Progenitor cell of endocrine pancreas (in vitro differentiated cells): ENCODE results near the gene ATG9A. TPM values are rescaled to one million over a fixed set of nuclear protein-coding genes. Genes with fewer than 3 reads are reported as not detected.

Experiments used
- DNase-seq: peaks from one replicate; pipeline ENCODE4 v3.0.0; 2021; ENCODE audit warnings: low spot score; ENCODE audit not compliant: unreplicated experiment
- H3K27ac Mint-ChIP-seq: 2 replicates; pipeline ENCODE4 v1.8.0; 2021; ENCODE audit warnings: mild to moderate bottlenecking, moderate library complexity, mixed read lengths
- H3K27me3 Mint-ChIP-seq: 2 replicates; pipeline ENCODE4 v1.8.0; 2021; ENCODE audit warnings: mixed read lengths
- H3K36me3 Mint-ChIP-seq: 2 replicates; pipeline ENCODE4 v1.8.0; 2022; ENCODE audit warnings: mixed read lengths; ENCODE audit not compliant: insufficient read depth
- H3K4me1 Mint-ChIP-seq: 2 replicates; pipeline ENCODE4 v1.8.0; 2021; ENCODE audit warnings: low read depth, mixed read lengths
- H3K4me3 Mint-ChIP-seq: 2 replicates; pipeline ENCODE4 v1.8.0; 2021; ENCODE audit warnings: low read depth, mild to moderate bottlenecking, moderate library complexity, mixed read lengths
- H3K9me3 Mint-ChIP-seq: 2 replicates; pipeline ENCODE4 v1.8.0; 2021; ENCODE audit warnings: low read depth, mixed read lengths
- total RNA-seq: library from RNA; stranded (reverse); gene quantifications from 2 replicates; pipeline ENCODE4 v1.2.1, GENCODE V29; 2021
- TF ChIP-seq, protein P1 (sequence below): fragments of 200-600 bp; sonication (generic); IDR thresholded peaks from one replicate; pipeline ENCODE4 v1.5.0; 2021; ENCODE audit warnings: antibody characterized with exemption, mild to moderate bottlenecking; ENCODE audit not compliant: unreplicated experiment

ATG9A gene
- total RNA-seq, 1 donor from 2014 or later: 43.6 TPM

GRCh38 chr2:219210886-219211362, 18.5 kb downstream of the ATG9A start:
- Mint-ChIP-seq H3K4me3 (no peak overlapping the region), H3K9me3 (no peaks in the 10 kb centered on the region)
- DNase-seq: no peak

DNA sequence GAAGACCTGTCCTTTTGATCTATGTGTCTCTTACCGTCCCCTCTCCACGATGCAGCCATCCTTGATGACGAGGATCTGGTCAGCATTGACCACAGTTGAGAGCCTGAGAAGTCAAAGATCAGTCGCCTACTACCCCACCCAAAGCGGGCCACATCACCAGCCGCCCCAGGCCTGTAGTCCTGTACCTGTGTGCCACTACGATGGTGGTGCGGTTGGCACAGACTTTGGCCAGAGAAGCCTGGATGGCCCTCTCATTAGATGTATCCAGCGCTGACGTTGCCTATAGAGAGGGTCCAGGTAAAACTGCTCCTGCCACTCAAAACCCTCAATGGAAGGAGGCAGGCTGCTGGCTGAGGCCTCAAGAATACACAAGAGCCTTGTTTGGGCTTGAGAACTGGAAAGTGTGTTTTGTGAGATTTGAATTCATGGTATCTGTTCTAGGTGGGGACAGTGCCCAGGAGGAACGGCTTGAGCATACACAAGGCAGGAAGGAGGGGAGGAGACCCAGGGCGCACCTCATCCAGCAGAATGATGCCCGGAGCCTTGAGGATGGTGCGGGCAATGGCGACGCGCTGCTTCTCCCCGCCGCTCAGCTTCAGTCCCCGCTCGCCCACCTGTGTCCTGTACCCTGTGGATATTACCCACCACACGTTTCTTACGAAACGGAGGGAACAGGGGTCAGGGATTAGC, 19.1 kb downstream of the ATG9A start:
- no peak overlapping the region for H3K27ac Mint-ChIP-seq
- peaks cover 11% of the 10 kb centered on the region for H3K4me1 Mint-ChIP-seq
- DNase-seq: no peak
- H3K36me3 Mint-ChIP-seq: peaks cover 17% of the 10 kb centered on the region
- H3K4me3 Mint-ChIP-seq: no peak overlapping the region
- H3K27me3 Mint-ChIP-seq: no peaks in the 10 kb centered on the region
- no peaks in the 10 kb centered on the region for H3K9me3 Mint-ChIP-seq
- TF ChIP-seq, protein P1, sequence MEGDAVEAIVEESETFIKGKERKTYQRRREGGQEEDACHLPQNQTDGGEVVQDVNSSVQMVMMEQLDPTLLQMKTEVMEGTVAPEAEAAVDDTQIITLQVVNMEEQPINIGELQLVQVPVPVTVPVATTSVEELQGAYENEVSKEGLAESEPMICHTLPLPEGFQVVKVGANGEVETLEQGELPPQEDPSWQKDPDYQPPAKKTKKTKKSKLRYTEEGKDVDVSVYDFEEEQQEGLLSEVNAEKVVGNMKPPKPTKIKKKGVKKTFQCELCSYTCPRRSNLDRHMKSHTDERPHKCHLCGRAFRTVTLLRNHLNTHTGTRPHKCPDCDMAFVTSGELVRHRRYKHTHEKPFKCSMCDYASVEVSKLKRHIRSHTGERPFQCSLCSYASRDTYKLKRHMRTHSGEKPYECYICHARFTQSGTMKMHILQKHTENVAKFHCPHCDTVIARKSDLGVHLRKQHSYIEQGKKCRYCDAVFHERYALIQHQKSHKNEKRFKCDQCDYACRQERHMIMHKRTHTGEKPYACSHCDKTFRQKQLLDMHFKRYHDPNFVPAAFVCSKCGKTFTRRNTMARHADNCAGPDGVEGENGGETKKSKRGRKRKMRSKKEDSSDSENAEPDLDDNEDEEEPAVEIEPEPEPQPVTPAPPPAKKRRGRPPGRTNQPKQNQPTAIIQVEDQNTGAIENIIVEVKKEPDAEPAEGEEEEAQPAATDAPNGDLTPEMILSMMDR: no peak

More at GRCh38 chr2:219210886-219211362, 18.5 kb downstream of the ATG9A start:
- H3K27ac Mint-ChIP-seq: peak overlapping the region; percentile 57
- H3K36me3 Mint-ChIP-seq: peaks cover 17% of the 10 kb centered on the region
- H3K27me3 Mint-ChIP-seq: no peaks in the 10 kb centered on the region
- TF ChIP-seq, protein P1: no peak
- peaks cover 11% of the 10 kb centered on the region for H3K4me1 Mint-ChIP-seq

DNA sequence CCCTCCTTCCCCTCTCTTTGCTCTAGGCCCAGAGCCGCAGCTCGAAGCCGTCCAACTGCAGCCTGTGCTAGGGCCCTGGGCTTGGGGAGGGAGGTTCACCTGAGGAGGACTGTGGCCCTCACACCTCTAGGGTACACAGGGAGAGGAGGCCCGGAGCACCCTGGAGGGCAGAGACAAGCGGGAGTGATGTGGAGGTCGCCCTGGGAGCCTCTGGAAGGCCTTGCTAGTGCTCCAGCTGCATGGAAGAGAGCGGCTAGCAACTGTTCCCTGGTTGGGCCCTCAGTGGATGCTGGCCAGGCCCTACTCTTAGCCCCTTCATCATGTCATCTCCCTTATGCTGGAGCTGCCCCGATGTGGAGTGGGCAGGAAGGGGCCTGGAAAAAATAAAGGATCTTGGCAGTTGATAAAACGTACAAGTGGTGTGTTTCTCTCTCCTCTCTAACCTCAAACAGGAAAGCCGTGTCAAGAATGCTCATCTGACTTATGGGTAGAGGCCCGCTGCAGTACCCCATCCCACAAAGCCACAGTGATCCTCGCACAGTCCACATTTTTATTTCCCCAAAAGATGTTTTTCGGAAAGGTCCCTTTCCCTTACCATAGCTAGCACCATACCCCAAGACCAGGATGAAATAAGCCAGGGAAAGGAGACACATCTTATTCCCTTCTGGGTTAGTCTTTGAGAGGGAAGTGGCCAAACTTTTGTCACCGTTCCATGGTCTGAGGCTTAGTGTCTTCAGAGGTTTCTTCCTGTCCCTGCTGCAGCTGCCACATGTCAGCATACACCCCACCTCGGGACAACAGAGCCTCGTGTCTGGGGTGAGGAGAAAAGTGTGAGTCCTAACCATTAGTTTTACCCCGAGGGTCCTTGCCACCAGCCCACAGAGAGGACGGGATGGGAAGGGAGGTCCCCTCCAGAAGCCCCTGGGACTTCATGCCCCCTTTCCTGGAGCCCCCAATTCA, 19.9 kb downstream of the ATG9A start:
- Mint-ChIP-seq H3K9me3 (no peaks in the 10 kb centered on the region), H3K36me3 (peaks cover 17% of the 10 kb centered on the region), H3K4me1 (peaks cover 11% of the 10 kb centered on the region), H3K4me3 (no peak overlapping the region), H3K27ac (no peak overlapping the region), H3K27me3 (no peaks in the 10 kb centered on the region)
- DNase-seq: no peak
- TF ChIP-seq, protein P1: no peak

DNA sequence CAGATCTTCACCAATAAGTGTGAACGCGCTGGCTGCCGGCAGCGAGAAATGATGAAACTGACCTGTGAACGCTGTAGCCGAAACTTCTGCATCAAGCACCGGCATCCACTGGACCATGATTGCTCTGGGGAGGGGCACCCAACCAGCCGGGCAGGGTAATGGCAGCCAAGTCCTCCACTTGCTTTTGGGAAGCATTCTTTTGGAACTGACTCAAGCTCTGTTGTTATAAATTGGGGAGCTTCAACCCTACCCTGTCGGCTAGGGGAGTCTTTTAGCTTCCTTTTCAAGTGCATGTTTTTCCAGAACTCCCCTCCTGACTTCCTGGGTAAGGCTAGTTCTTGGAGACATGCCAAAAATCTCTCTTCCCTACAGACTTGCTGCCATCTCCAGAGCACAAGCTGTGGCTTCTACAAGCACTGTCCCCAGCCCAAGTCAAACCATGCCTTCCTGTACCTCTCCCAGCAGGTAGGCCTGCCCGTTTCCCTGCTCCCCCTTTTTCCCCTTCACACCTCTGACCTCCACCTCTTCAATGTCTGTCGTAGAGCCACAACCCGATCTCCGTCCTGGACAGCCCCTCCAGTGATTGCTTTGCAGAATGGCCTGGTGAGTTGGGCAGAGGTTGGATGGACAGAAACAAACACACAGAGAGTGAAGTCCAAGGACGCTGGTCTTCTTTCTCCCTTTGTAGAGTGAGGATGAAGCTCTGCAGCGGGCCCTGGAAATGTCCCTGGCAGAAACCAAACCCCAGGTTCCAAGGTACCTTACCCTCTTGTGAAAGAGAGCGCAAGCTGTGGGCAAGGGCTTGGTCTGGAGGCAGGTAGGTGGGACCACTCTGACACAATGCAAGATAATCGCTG, 21.3 kb downstream of the ATG9A start:
- H3K9me3 Mint-ChIP-seq: no peaks in the 10 kb centered on the region
- H3K27ac Mint-ChIP-seq: peak overlapping the region; percentile 22
- TF ChIP-seq, protein P1: no peak
- H3K27me3 Mint-ChIP-seq: peaks cover 4% of the 10 kb centered on the region
- no peak for DNase-seq
- H3K4me1 Mint-ChIP-seq: peaks cover 11% of the 10 kb centered on the region
- peak overlapping the region; percentile 89 for H3K4me3 Mint-ChIP-seq
- H3K36me3 Mint-ChIP-seq: peaks cover 11% of the 10 kb centered on the region
